PC-9 (cell line): Measurements from ENCODE around the gene GAK. TPM values are rescaled to one million over a fixed set of nuclear protein-coding genes. Genes with fewer than 3 reads are reported as not detected.
A peak's percentile ranks its signal among the peaks of the same experiment; 100 is the strongest.

Experiments
- BruUV-seq: library from RNA; stranded (reverse); fragments of 400-500 nt; replicated peaks from 2 replicates; lab custom pipeline; 2021; lab: Mats Ljungman, UMichigan
- CTCF ChIA-PET: fragments of 300-600 bp; sonication (Branson Sonifier 250); formaldehyde crosslinking; loops from one replicate; lab custom pipeline; 2022; ENCODE audit warnings: antibody characterized with exemption; lab: Charles Lee
- POLR2A ChIA-PET: fragments of 300-600 bp; sonication (Branson Sonifier 250); formaldehyde crosslinking; loops from one replicate; lab custom pipeline; 2022; ENCODE audit warnings: antibody characterized with exemption; ENCODE audit not compliant: unreplicated experiment; lab: Charles Lee
- DNase-seq, 2 experiments: peaks; one replicate each; pipeline versions ENCODE4 v3.0.0 to v3.0.0-alpha.2; 2015 to 2022; ENCODE audit warnings: mixed read lengths in 1 of 2
- H2AFZ ChIP-seq: fragments of 200-600 bp; sonication (generic); 2 replicates; pipeline ENCODE4 v1.8.1; 2017; ENCODE audit warnings: antibody characterized with exemption
- H3F3A ChIP-seq: fragments of 200-600 bp; sonication (generic); 2 replicates; pipeline ENCODE4 v1.8.1; 2017; ENCODE audit warnings: antibody characterized with exemption, mild to moderate bottlenecking, low read depth; ENCODE audit not compliant: insufficient read depth
- H3K27ac ChIP-seq: fragments of 200-600 bp; sonication (generic); 2 replicates; pipeline ENCODE4 v1.6.1; 2016; ENCODE audit warnings: mixed run types
- H3K27me3 ChIP-seq: fragments of 200-600 bp; sonication (generic); 2 replicates; pipeline ENCODE4 v1.6.1; 2016; ENCODE audit warnings: low read depth, mixed run types; ENCODE audit not compliant: insufficient read depth
- H3K36me3 ChIP-seq: fragments of 200-600 bp; sonication (generic); 2 replicates; pipeline ENCODE4 v1.6.1; 2016; ENCODE audit warnings: low read depth, mixed run types
- H3K4me1 ChIP-seq: fragments of 200-600 bp; sonication (generic); replicated peaks from 2 replicates; pipeline ENCODE4 v1.6.1; 2016; ENCODE audit warnings: mixed run types; ENCODE audit not compliant: insufficient read depth
- H3K4me2 ChIP-seq: fragments of 200-600 bp; sonication (generic); 2 replicates; pipeline ENCODE4 v1.6.1; 2017; ENCODE audit warnings: mixed run types
- H3K4me3 ChIP-seq: fragments of 200-600 bp; sonication (generic); 2 replicates; pipeline ENCODE4 v1.6.1; 2016; ENCODE audit warnings: mixed run types
- H3K79me2 ChIP-seq: fragments of 200-600 bp; sonication (generic); 2 replicates; pipeline ENCODE4 v1.6.1; 2017; ENCODE audit warnings: low read depth, mixed run types
- H3K9me2 ChIP-seq: fragments of 200-600 bp; sonication (generic); 2 replicates; pipeline ENCODE4 v1.8.1; 2017; ENCODE audit warnings: mild to moderate bottlenecking; ENCODE audit not compliant: insufficient read depth
- H3K9me3 ChIP-seq: fragments of 200-600 bp; sonication (generic); 2 replicates; pipeline ENCODE4 v1.8.1; 2016; ENCODE audit warnings: low read depth; ENCODE audit not compliant: insufficient read depth
- H4K20me1 ChIP-seq: fragments of 200-600 bp; sonication (generic); 2 replicates; pipeline ENCODE4 v1.8.1; 2017; ENCODE audit not compliant: insufficient read depth
- EZH2 ChIP-seq: fragments of 200-600 bp; sonication (generic); IDR thresholded peaks from 2 replicates; pipeline ENCODE4 v1.8.0; 2017; ENCODE audit warnings: antibody characterized with exemption, low read depth
- intact Hi-C: fragments of 100-400 bp; cut with micrococcal nuclease; formaldehyde crosslinking; loops from one replicate; pipeline ENCODE4 v1.10.0; 2022; ENCODE audit not compliant: unreplicated experiment
- total RNA-seq: library from RNA; stranded (reverse); gene quantifications from 2 replicates; pipeline ENCODE4 v1.2.3, GENCODE V29; 2021
- TF ChIP-seq, protein P1 (sequence below): fragments of 200-600 bp; sonication (generic); conservative IDR thresholded peaks from 2 replicates; pipeline ENCODE4 v1.6.1; 2017; ENCODE audit warnings: mixed run types, antibody characterized with exemption, mild to moderate bottlenecking, moderate library complexity

Gene GAK
- total RNA-seq, 1 experiment from 2014 or later = 114 TPM

- Histone ChIP-seq H4K20me1 (no peaks in the 10 kb centered on the region), H3K4me1 (no peaks in the 10 kb centered on the region), H3K27ac (no peak overlapping the region), H3K4me3 (no peak overlapping the region), H3K36me3 (no peaks in the 10 kb centered on the region), H3K4me2 (no peak overlapping the region), H3K79me2 (no peaks in the 10 kb centered on the region), H2AFZ (no peak overlapping the region), H3K27me3 (peaks cover 6% of the 10 kb centered on the region; the same call in 1 of the 2 replicates), H3K9me2 (no peaks in the 10 kb centered on the region), H3F3A (peaks cover 16% of the 10 kb centered on the region; the same call in 1 of the 2 replicates), H3K9me3 (no peaks in the 10 kb centered on the region)
- ChIA-PET POLR2A (interaction anchor here (0.7 kb wide), 1 partner anchor 47 kb away, joined by 11 read pairs; no protein-coding TSS in a partner anchor), CTCF (no interaction called here)
- intact Hi-C loops = no loop called here
- no peak for TF ChIP-seq EZH2
- TF ChIP-seq, protein P1, sequence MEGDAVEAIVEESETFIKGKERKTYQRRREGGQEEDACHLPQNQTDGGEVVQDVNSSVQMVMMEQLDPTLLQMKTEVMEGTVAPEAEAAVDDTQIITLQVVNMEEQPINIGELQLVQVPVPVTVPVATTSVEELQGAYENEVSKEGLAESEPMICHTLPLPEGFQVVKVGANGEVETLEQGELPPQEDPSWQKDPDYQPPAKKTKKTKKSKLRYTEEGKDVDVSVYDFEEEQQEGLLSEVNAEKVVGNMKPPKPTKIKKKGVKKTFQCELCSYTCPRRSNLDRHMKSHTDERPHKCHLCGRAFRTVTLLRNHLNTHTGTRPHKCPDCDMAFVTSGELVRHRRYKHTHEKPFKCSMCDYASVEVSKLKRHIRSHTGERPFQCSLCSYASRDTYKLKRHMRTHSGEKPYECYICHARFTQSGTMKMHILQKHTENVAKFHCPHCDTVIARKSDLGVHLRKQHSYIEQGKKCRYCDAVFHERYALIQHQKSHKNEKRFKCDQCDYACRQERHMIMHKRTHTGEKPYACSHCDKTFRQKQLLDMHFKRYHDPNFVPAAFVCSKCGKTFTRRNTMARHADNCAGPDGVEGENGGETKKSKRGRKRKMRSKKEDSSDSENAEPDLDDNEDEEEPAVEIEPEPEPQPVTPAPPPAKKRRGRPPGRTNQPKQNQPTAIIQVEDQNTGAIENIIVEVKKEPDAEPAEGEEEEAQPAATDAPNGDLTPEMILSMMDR = 0 out of 2 replicates have a peak, but pooled peaks have one; percentile 36
- no TSS peak for BruUV-seq
- peak in 1 of 2 experiments; percentile 21 for DNase-seq
Measured at GRCh38 chr4:828641-829271, 103.4 kb downstream of the GAK start.

- Histone ChIP-seq H3K9me3 (no peaks in the 10 kb centered on the region), H3K27me3 (peaks cover 4% of the 10 kb centered on the region; the same call in 1 of the 2 replicates), H3K9me2 (no peaks in the 10 kb centered on the region), H3K4me1 (no peaks in the 10 kb centered on the region), H3K36me3 (no peaks in the 10 kb centered on the region), H3K4me2 (no peak overlapping the region), H3K4me3 (no peak overlapping the region), H4K20me1 (no peaks in the 10 kb centered on the region; the same call in 1 of the 2 replicates), H3K27ac (no peak overlapping the region), H3F3A (peaks cover 23% of the 10 kb centered on the region; the same call in 1 of the 2 replicates), H3K79me2 (no peaks in the 10 kb centered on the region), H2AFZ (no peak overlapping the region)
- CTCF ChIA-PET = no interaction called here
- intact Hi-C loops = no loop called here
- POLR2A ChIA-PET = interaction anchor here (0.7 kb wide), 1 partner anchor 46 kb away, joined by 11 read pairs; no protein-coding TSS in a partner anchor
- TF ChIP-seq, protein P1 = no peak
- TF ChIP-seq EZH2 = no peak
- BruUV-seq = no TSS peak
- no peak for DNase-seq
Measured at GRCh38 chr4:827209-828081, 104.7 kb downstream of the GAK start.

GRCh38 chr4:826508-827208 lies 105.5 kb downstream of the GAK start:
- Histone ChIP-seq H3K79me2 (no peaks in the 10 kb centered on the region), H3K9me3 (no peaks in the 10 kb centered on the region), H3K4me3 (no peak overlapping the region), H3K36me3 (no peaks in the 10 kb centered on the region), H3K27me3 (no peaks in the 10 kb centered on the region), H3K4me2 (no peak overlapping the region), H3K9me2 (no peaks in the 10 kb centered on the region), H4K20me1 (no peaks in the 10 kb centered on the region; the same call in 1 of the 2 replicates), H2AFZ (no peak overlapping the region), H3K4me1 (no peaks in the 10 kb centered on the region), H3F3A (peaks cover 23% of the 10 kb centered on the region; the same call in 1 of the 2 replicates), H3K27ac (no peak overlapping the region)
- intact Hi-C loops = no loop called here
- POLR2A ChIA-PET = no interaction called here
- BruUV-seq = no TSS peak
- TF ChIP-seq, protein P1 = no peak
- no peak for TF ChIP-seq EZH2
- DNase-seq = no peak
- CTCF ChIA-PET = no interaction called here
